HG03571 (cell line): ENCODE measurements around the gene SCG5.

Source experiments
- ATAC-seq: cut with Tn5 transposase; IDR thresholded peaks from one replicate; pipeline ENCODE4 v1.9.1; 2021; ENCODE audit not compliant: unreplicated experiment

Gene SCG5

DNA sequence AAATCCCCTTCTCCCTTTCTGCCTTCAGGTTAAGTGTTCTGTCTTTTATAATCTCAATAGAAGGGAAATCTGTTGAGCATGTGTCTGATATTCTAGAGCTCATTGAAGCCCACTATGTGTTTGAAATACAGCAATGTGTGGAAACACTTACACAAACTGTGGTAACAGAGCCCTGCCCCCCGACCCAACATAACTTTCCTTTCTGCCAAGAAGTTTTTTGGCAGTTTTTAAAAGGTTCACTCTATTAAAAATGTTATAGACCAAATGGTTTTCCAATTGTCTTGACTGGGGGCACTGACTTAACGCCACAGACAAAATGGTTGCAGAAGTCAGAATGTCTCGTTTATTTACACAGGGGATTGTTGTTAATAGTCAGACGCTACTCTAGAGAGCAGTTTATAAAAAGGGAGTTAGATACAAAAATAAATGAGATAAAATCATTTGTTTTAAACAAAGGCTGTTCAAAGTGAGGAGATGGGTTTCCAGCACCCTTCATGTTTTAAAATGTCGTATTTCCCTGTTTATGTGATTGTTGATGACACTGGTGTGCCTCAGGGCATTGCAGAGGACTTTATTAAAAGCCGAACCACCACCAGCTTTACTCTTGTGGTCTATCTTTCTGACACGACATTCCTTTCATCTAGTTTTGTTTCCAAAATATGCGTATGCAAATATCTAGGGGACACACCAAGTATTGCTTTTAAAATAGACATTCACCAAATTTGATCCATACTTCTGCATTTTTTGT is 49.6 kb downstream of the SCG5 start:
- no peak for ATAC-seq

DNA sequence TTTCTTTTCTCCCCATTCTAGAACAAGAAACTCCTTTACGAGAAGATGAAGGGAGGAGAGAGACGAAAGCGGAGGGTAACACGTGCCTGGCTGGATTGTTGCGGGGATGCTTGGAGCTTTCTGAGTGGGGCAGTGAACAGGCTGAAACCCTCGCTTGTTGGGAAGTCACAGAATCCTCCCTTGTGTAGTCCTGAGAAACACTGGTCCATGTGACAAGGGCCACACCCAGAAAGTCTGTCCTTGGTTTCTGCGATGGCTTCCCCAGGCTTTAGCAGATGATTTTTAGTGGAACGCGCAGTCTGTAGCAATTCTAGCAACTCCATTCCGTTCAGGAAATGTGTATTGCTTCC is 50.2 kb downstream of the SCG5 start:
- ATAC-seq = no peak

DNA sequence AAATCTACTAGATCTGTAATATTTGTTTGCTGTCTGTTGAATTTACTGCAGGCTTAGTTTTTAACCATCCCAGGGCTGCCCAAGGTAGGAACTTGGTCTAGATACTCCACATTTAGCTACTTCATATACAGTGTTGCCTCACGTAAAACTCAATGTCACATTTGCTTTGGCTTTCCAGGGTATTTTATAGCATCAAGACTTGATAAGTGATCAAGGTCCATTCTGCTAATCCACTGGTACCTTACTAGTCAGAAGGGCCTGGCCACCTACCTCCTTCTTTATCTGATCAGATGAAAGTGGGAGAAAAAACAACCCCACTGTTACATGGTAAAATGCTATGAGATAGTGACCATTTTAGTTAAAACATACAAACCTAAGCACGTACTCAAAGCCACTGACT is 50.8 kb downstream of the SCG5 start:
- ATAC-seq = no peak

DNA sequence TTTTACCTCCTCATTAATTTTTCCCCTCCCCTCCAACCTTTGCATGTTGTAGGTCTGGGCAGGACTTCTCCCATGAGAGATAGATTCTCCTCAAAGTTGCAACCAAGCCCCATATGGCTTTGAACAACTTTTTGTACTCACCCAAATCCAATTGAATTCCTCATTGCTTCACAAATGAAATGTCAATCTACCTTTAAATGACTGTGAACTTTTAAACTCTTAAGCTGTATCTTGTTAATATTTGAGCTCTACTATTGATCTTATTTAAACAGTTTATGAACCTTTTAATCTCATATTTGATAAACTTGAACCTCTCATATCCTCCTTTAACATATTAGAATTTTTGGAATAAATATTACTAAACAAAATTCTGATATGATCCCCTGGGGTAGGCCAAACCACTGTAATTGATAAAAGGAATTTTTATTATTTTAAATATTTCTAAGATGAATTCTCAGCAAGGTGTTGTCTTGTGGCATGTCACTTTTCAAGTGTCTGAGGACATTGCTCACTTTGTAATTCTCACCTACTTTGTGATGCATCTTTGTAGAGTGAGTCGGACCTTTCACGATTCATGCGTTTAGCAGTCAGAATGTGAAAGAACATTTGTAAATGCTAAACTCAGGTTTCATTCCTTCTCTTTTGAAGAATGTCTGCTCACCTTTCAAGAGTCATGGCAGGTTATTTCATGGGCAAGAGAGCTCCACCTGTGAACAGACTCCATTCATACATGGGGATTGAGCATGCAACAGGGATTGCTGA is 52.9 kb downstream of the SCG5 start:
- no peak for ATAC-seq

DNA sequence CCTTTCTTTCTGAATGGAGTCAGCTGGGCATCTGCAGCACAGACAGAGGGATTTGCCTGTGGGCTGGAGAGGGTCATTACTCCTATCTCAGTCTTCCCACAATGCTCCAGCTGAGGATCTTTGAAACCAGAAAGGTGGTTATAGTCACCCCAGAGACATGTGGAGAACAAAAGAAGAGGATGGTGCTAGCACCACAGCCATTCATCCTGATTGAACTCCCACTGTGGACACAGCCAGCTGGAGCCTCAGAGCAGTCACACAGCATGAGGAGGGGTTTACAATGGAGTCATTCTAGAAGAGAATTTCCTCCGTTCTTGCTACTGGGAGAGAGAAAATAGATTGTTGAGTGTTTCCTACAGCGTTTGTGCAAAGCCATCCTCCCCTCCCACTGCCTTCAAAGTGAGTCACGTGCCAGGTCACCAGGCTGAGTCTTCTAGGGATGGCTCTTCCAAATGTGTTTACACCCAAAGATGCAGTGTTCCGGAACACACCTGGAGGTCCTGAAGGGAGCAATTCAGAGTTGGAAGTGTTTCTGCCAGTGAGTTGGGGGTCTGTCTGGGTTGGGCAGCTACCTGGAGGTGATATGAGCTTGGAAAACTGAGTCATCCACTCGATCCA is 57.4 kb downstream of the SCG5 start:
- no peak for ATAC-seq

DNA sequence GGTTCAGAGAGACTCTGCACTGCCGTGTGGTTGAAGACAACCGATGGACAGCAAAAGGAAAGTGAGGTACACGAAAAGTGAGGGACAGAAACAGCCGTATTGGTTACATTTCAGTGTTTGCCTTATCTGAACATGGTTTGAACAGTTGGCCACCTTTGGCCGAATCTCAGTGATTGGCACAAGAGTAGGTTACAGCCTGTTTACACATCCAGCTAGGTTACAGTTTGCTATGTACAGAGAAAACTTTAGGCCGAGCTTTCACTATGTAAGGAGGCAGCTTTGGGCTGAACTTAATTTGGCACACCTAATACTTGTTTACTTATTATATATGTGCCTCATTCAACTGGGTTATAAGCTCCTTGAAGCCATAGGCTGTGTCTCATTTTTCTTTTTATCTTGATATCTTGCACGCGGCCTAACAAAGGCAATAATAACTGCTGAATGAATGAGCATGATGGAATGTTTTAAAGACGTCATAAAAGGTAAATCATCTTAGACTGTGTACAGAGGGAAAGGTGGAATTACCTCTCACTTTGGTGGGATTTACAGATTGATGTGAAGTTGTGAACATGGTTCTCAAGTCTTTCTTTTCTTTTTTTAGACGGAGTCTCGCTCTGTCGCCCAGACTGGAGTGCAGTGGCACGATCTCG is 59.1 kb downstream of the SCG5 start:
- no peak for ATAC-seq

DNA sequence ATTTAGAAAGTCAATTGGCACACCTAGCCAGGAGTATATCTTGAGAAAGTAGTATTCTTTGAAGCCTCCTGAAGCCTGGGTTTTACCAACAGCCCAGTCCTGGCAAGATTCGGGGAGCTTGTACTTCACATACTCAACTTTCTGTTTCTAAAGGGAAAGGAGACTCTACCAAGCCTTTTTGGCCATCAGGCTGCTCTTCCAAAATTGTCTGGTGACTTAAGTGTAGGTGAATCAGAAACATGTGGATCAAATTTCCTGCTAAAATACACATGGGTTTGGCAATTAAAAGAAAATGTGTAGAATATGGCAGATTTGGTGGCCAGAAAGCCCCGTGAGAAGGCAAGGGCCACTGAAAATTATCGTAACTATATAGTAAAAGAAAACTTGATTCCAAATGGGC is 60.4 kb downstream of the SCG5 start:
- no peak for ATAC-seq

DNA sequence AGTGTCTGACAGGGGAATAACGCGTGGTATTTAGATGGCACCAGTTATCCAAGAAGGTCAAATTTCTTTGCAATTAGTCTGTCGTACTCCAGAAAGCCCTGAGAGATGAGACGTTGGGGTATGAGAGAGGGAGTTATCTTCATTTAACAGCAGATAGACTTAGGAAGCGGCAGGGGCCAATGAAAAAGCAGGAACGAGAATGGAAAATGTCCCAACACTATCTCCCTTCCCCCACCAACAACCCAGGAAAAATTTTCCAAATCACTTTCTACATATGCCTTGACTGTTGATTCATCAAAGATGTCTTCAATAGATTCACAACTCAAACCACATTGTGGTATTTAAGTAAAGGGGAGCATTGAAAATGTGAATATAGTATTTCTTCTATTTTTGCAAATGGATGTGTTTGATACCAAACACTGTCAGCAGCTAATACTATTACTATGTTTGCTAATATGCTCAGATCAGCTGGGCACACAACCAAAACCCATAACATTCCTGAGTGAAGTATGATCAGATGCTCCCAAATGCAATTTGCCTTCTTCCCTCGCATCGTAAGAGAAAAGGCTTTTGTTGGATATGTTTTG is 63.0 kb downstream of the SCG5 start:
- ATAC-seq = no peak

DNA sequence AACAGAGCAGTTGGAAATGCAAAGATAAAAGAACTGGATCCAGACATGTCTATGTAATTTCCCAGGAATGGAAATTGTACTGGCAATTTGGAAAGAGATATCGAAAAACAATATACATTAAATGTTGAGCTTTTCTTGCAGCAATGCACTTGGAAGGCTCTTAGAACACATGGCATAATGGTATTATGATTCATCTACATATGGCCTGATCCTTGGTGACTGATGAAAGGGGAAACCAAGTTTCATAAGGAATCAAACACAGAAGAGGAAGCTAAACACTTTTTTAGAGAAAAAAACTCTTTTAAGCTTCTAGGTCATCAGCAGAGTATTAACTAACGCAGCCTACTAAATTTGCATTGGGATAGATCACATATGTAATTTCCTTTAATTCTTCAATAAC is 63.9 kb downstream of the SCG5 start:
- no peak for ATAC-seq

DNA sequence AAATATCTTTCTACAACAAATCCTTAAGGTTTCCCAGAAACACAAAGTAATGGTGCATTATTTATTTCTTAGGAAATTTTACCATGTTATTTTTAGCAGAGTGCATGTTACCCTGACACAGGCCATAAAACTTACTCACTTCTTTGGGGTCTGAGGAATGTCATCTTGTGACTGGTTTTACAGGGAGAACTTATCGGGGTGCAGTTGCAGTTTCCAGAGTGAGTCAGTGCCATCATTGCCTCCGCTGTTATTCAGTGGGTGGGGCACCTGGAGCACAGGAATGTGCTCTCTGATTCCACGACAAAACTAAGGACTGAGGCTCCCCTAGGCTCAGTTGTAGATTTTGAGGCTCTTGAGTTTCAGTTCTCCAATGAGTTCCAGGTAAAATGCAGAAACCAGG is 65.2 kb downstream of the SCG5 start:
- ATAC-seq = no peak

DNA sequence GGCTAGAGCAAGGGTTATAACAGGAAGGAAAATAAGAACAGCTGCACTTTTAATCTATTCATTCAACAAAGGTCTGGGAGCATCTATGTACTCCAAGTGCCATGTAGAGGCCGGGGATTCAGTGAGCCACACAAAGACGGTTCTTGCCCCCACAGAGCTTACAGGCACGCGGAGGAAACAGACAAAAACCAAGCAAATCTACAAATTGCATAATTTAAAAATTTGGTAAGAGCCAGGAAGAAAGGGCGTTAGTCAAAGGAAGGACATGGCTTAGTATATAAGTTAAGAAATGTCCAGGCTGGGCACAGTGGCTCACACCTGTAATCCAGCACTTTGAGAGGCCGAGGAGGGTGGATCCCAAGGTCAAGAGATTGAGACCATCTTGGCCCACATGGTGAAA is 65.9 kb downstream of the SCG5 start:
- ATAC-seq = no peak

DNA sequence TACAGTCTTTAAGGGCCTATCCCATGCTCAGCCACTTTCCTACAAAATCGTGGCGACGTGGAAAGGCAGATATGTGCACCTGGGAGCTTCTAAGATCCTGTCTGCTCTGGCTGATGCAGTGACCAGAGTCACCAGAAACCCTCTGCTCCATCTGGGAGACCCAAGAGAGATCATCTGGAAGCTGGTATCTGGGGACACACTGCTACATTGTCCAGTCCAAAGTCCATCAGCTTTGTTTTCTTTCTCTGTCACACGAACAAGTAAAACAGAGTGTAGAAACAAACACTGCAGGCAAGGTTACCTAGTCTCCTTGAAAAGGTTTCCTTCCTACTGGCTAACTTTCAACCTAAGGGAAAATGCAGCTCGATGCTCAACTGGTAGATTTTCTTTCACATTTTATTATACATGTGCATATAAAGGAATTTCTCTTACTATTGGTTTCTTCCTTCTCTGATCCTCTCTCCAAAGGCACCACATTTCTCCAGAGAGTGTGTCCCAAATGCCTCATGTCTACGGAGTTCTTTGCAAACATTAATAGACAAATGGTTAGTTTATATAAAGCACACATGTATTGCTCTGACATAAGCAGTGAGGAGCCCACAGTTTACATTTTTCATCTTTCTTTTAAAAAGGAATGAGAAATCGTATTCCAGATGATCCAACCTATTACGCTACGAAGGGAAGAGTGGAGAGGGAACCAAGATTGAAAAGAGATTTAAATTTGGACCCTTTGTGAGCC is 68.0 kb downstream of the SCG5 start:
- no peak for ATAC-seq

DNA sequence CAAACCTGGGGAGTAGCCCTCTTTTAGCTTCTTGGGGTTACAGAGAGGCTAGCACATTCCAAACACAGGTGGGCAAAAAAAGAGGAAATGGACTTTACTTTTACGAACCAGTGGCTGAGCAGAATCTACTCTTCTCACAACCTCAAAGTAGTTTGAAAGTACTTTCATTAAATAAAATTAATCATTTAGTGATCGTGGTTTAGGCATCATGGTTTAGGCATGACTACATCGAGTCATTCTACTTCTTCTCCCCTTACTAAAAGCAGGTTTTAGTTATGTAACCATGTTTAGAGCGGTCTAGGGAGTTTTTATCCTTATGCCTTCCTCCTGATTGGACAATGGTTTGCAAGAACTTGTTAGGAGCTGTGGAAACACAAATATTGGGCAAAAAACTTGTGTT is 73.8 kb downstream of the SCG5 start:
- peak; percentile 65 for ATAC-seq

DNA sequence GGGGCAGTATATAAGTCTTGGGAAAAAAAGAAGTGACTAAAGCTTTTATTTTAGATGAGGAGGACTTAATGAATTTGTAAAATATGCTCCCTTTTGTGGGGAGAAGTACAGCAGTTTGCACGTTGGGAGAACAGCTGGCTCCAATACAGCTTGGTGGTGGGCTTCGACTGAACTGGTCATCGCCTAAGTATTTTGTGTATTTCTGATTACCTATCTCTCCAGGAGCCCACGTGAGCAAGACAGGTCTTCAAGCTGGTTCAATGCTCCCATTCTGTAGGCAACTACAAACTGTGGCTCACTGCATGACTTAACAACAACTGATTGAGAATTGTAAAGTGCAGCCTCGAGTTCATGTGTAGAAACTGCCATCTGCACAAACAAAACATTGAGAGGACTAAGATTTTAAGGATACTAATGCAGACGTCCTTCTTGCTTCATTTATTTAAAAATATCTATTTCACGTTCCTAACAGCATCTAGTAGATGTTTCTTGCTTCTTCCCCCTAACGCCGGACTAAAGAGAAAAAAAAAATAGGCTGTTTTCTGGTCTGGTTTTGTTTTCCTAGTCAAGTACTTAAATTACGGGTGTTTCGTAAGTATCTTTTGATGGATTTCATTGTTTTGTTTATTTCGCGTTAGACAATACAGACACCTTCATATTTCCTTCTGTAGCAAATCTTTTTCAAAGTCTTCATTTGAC is 74.9 kb downstream of the SCG5 start:
- ATAC-seq = no peak

DNA sequence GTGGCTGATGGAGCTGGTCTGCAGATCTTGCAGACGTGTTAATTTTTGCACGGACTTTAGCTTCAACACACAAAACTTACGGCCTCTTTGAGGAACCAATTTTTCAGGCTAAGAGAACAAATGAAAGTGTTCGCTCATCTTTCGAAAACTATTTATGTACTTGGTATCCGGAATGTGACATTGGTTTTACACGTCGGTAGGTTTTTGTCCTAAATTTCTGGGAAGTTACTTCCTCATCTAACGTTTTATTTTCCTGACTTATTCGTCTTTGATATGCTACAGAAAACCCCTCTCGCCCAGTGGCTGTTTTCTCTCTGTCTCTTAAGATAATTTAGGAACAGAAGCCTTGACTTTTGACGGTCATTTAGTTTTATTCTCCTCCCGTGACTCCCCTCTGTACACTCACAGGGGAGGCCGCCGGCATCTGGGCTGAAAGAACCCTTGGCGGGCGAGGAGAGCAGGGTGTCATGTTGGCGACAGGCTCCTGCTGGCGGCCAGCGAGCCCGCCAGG is 75.5 kb downstream of the SCG5 start:
- ATAC-seq = no peak

DNA sequence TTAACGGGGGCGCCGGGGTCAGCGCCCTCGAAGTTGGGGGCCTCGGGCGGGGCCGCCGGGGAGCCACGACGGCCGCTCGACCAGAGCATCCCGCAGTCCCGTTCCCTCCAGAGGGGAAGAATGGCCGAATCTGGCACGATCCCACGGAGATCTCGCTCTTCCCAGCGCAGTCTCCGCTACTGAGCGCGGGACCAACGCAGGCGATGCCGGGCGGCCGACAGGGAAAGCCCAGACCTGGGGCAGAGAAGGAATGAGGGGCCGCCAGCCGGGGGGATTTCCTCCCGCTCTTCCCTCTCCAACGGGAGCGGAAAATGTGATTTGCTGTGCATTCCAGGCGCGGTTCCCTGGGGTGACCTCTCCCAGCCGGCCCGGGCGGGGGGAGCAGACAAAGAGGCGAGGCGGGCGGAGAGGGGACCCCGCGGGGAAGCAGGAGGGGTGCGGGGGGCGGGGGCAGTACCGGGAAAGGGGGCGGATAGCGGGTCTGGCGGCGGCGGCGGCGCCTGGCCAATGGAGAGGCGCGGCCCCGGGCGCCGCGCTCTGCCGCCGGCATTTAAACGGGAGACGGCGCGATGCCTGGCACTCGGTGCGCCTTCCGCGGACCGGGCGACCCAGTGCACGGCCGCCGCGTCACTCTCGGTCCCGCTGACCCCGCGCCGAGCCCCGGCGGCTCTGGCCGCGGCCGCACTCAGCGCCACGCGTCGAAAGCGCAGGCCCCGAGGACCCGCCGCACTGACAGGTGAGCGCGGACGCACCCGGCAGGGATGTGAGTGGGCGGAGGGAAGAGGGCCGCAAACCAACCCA is 76.1 kb downstream of the SCG5 start, which contains the start of gene GREM1:
Gene GREM1, plus strand, starts transcription at position 579 of the 801 bp plus-strand sequence. CDS start 12,687 bp downstream, outside the sequence.
- ATAC-seq = no peak

DNA sequence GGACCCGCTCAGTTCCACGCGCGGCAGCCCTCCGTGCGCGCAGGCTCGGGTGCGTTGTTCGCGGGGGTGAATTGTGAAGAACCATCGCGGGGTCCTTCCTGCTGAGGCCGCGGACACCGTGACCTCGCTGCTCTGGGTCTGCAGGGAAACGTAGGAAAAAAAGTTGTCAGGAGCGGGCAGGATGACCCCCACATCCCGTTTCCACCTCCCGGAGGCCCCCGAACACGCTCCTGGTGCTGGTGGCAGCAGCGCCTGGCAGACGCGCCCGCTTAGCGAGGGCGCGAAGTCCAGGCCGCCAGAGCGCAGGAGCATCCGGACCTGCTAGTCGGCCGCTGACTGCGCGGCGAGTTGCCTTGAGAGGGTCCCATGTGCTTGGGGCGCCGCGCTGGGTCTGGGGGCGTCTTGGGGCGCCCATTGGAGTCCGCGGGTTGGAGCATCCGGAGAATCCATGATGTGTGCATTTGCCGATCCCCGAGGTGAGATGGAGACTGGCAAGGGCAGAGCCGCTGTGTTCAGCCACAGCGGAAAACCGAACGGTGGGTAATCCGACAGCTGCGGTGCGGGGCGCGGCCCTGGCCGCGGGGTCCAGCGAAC is 76.8 kb downstream of the SCG5 start:
- ATAC-seq = no peak
